Endothelial cell of umbilical vein (primary cell): ENCODE data around the gene HDAC3.

Experiments used
- EZH2 ChIP-seq: IDR thresholded peaks from 2 replicates; pipeline ENCODE4 v1.6.1; 2012; ENCODE audit warnings: borderline replicate concordance, low read depth, mild to moderate bottlenecking, moderate library complexity, low read length, inconsistent platforms; ENCODE audit not compliant: severe bottlenecking
- JUN ChIP-seq: IDR thresholded peaks from 2 replicates; pipeline ENCODE4 v1.6.1; 2011; ENCODE audit warnings: borderline replicate concordance, low read depth; ENCODE audit not compliant: insufficient read length, insufficient read depth
- MYC ChIP-seq: IDR thresholded peaks from one replicate; pipeline ENCODE4 v1.6.1; 2011; ENCODE audit warnings: mild to moderate bottlenecking, low read depth, low read length
- POLR2A ChIP-seq: IDR thresholded peaks from 2 replicates; pipeline ENCODE4 v1.6.1; 2012; ENCODE audit warnings: low read depth, mild to moderate bottlenecking, control low read depth, low read length
- POLR2AphosphoS5 ChIP-seq: IDR thresholded peaks from 2 replicates; pipeline ENCODE4 v1.6.1; 2012; ENCODE audit warnings: low read depth, mild to moderate bottlenecking, control low read depth, low read length, moderate library complexity; ENCODE audit not compliant: insufficient read depth
- TF ChIP-seq, protein P1 (sequence below), 2 donors: IDR thresholded peaks; 1 replicate in 1 of 2; 2 replicates in 1 of 2; pipeline ENCODE4 v1.5.1; 2011; ENCODE audit warnings: low read length in 2 of 2, mild to moderate bottlenecking in 2 of 2, moderate library complexity in 2 of 2, control low read depth in 1 of 2, inconsistent platforms in 1 of 2, low read depth in 1 of 2; ENCODE audit not compliant: insufficient read depth in 1 of 2; ENCODE audit errors: extremely low read depth in 1 of 2
- TF ChIP-seq, protein P2 (sequence below): IDR thresholded peaks from 2 replicates; pipeline ENCODE4 v1.6.1; 2011; ENCODE audit not compliant: insufficient read depth, insufficient read length

DNA sequence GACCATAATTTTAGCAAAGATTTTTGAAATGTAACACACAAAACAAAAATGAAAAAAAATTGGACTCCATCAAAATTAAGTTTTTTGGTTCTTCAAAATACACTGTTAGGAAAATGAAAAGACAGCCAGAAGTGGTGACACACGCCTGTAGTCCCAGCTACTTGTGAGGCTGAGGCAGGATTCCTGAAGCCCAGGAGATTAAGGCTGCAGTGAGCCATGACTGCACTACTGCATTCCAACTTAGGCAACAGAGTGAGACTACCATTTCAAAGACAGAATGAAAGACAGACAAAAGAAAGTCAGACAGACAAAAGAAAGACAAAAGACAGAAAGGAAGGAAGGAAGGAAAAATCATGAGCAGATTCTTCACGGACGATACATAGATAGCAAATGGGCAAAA, 25.4 kb downstream of the HDAC3 start:
- TF ChIP-seq EZH2: no peak
- TF ChIP-seq, protein P1, sequence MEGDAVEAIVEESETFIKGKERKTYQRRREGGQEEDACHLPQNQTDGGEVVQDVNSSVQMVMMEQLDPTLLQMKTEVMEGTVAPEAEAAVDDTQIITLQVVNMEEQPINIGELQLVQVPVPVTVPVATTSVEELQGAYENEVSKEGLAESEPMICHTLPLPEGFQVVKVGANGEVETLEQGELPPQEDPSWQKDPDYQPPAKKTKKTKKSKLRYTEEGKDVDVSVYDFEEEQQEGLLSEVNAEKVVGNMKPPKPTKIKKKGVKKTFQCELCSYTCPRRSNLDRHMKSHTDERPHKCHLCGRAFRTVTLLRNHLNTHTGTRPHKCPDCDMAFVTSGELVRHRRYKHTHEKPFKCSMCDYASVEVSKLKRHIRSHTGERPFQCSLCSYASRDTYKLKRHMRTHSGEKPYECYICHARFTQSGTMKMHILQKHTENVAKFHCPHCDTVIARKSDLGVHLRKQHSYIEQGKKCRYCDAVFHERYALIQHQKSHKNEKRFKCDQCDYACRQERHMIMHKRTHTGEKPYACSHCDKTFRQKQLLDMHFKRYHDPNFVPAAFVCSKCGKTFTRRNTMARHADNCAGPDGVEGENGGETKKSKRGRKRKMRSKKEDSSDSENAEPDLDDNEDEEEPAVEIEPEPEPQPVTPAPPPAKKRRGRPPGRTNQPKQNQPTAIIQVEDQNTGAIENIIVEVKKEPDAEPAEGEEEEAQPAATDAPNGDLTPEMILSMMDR (IDR thresholded peaks at IDR 0.05; ENCODE audit: extremely low read depth in 1 of 2, insufficient read depth in 1 of 2, low read depth in 1 of 2, low read length in 2 of 2): no peak
- TF ChIP-seq, protein P2, sequence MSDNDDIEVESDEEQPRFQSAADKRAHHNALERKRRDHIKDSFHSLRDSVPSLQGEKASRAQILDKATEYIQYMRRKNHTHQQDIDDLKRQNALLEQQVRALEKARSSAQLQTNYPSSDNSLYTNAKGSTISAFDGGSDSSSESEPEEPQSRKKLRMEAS: no peak
- no peak for TF ChIP-seq POLR2A
- no peak for TF ChIP-seq MYC
- TF ChIP-seq POLR2AphosphoS5: no peak
- TF ChIP-seq JUN: no peak
